Kidney tubule cell (primary cell): ENCODE data around the gene ZNF407.
"Not testable (repeated sequence)": the region's sequence is repeated elsewhere in the genome, so short reads cannot be mapped to it uniquely, and the experiment has no call there.

Experiments used
- DNase-seq: peaks from one replicate; pipeline ENCODE4 v3.0.0-alpha.2; 2018; ENCODE audit warnings: low spot score

Gene ZNF407

GRCh38 chr18:75072672-75073371 lies 475.2 kb downstream of the ZNF407 start:
- no peak for DNase-seq

DNA sequence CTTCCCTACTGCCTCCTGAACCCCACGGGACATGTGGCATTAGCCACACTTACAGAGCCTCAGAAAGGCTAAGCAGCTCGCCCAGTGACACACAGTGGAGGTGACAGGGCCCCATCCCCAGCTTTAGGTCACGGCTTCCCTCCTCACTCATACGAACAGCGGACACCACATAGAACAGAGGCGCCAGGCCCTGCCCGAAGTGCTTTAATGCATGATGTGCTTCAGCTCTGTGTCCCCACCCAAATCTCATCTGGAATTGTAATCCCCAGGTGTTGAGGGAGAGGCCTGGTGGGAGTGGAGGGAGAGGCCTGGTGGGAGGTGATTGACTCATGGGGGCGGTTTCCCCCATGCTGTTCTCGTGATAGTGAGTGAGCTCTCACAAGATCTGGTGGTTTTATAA lies 476.0 kb downstream of the ZNF407 start:
- no peak for DNase-seq

GRCh38 chr18:75074196-75075015 lies 476.7 kb downstream of the ZNF407 start:
- no peak for DNase-seq

- no peak for DNase-seq
Observed at GRCh38 chr18:75075016-75075305, 477.3 kb downstream of the ZNF407 start.

DNA sequence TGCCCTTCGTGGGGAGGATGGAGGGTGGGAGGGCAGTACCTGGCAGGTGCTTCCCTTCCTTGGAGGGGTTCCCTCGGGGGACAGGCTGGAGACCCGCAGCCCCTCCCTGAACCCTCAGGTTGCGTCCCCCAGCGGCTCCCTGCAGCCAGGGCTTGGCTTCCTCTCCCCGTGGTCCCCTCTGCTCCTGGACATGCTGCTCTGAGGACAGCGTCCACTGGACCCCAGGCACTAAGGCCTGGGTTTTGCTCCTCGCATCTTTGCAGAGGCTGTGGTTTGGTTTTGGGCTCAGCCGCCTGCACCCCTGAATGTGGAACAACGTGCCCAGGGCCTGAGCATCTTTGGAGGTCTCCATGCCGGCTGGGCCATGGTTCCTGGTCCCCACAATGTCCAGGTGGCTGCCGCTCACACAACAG lies 477.8 kb downstream of the ZNF407 start:
- no peak for DNase-seq

- DNase-seq = no peak
Observed at GRCh38 chr18:75076286-75076685, 478.6 kb downstream of the ZNF407 start.

GRCh38 chr18:75081486-75081885 lies 483.8 kb downstream of the ZNF407 start:
- no peak for DNase-seq

DNA sequence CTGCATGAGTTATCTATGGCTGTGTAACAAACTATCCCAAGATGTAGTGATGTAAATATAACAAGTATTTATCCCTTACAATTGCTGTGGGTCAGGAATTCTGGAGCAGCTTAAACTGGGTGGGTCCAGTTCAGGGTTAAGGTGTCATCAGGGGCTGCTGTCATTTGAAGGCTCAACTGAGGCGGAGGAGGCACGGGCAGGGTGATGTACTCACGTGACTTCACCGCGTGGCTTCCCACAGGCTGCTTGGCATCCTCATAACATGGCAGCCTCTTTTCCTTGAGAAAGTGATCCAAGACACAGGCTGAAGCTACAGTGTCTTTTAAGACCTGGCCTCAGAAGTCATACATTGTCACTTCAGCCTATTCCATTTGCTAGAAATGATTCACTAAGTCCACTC lies 485.5 kb downstream of the ZNF407 start:
- DNase-seq = no peak

DNA sequence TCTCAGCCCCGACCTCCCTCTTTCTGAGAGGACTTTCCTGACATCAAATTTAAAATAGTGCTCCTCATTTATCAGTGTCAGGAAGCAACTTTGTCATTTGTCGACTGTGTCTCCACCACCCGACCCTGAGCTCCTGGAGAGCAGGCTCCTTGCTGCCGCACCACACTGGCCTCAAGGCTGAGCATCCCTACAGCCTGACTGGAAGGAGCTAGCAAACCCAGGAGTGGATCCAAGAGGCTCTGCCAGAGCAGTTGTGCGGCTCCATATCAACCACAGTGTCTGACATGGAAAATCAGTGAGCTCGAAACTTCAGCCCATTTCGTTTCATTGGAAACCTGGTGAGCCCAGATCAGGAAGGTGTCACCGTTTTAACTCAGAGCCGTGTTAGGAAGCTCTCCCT lies 486.1 kb downstream of the ZNF407 start:
- DNase-seq = no peak

DNA sequence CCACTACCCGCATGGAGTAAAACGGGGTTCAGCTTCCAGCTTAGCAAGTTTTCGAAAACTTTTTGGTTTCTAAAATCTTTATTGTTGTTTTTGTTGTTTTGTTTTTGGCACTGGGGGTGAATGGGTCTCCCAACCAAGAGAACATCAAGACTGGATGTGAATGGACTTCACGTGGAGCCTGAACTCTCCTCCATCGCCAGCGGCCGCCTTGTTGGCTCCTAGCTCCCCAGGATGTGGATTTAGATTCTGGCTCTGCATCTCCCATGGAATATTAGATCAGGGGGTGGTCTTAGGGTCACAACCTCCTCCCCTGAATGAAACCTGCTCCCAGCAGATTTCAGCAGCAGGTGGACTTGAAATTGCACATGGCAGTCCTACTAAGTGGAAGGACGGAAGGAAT lies 488.0 kb downstream of the ZNF407 start:
- not testable (repeated sequence) for DNase-seq

DNA sequence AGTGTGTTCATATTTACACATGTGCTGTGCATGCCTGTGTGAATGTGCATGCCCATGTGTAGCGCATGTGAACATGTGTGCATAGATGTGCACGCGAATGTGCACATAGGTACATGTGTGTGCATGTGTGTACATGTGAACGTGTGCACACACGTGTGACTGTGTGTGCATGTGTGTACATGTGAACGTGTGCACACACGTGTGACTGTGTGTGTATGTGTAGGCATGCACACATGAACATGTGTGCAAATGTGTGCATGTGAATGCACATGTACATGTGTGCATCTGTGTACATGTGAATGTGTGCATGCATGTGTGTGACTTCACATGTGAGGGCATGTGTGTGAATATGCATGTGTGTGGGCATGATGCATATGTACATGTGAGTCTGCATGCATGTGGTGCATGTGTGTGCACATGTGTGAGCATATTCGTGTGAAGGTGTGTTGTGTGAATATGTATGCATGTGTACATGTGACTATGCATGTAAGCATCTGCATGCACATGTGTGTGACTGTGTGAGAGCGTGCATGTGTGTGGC lies 488.9 kb downstream of the ZNF407 start:
- DNase-seq = no peak

DNA sequence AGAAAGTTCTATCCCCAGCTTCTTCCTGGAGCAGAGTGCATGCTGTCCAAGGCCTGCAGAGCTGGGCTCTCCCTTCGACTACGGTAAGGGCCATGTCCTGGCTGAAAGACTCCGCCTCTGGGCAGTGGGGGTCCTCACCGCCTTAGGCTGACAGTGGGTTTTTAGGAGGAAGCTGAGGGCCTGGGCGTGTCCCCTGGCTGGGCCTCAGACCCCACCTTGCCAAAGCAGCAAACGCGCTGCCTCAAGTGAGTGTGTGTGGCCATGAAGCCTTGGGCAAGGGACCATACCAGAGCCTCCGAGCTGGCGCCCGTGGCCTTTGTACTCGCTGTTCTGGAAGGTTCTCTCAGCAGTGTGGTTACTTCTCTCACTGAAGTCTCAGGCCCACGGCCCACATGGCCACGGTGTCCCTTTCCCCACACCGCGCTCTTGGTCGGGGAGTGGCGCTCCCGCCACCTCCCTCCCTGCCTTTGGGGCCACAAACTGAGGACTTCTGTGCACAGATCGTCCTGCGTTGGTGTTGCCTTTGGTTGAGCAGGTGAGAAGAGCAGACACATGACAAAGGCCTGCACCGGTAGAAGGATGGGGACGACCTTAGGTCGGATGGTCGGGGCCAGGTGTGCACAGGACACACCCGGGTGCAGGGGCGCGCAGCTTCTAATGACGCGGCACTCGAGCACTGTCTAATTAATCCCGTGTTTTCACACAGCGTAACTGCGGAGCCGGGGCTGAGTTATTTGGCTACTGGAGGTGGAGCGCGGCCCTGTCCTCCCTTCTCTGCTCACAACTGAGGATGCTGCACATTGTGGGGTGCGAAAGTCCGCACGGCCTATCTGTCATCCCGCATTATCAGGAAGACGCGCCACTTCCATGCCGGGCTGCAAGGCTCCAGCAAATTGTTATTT lies 489.7 kb downstream of the ZNF407 start:
- DNase-seq = no peak

GRCh38 chr18:75088021-75088506 lies 490.4 kb downstream of the ZNF407 start:
- no peak for DNase-seq

GRCh38 chr18:75088622-75089211 lies 491.0 kb downstream of the ZNF407 start:
- no peak for DNase-seq

DNA sequence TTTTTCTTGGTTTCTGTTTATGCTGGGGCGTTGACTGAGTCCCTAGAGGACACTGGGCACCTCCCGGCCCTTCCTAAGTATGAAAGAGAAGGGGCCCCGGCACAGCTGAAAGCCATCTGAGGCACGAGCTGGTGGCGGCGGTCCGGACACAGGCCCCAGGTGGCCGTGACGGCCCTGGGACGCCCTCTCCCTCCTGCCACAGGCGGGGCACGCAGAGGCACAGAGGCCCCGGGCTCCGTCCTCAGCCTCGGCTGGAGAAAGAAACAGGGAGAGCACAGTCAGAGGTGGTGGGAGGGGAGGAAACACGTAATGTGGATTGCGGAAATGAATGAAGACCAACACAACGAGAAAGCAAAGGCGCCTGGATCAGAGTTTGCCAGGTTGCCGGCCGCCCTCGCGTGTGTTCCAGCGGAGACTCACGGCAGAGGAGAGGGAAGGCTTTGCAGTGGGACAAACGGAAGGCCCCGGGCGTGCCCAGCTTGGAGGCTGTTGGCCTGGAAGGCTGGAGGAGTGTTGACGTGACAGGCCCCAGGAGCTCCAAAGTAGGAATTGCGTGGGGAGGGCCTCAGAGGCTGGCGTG lies 492.2 kb downstream of the ZNF407 start:
- no peak for DNase-seq

DNA sequence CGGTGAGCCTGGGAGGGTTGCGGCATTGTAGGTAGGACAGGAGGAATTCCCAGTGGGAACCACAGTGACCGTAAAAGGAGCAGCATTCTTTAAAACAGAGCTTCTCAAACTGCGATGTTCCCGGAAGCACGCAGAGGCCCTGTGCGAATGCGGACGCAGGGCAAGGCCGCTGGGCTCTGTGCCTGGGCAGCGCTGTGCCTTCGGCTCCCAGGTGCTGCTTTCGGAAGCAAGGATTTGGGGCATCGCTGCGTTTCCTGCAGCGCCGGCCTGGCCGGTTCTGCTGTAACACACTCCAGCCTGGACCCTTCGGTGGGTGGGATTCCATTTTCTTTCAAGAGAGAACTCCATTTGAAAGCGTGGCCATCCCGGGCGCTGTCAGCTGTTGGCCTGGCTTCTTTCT lies 492.7 kb downstream of the ZNF407 start:
- no peak for DNase-seq

GRCh38 chr18:75097491-75098225 lies 500.0 kb downstream of the ZNF407 start:
- no peak for DNase-seq

DNA sequence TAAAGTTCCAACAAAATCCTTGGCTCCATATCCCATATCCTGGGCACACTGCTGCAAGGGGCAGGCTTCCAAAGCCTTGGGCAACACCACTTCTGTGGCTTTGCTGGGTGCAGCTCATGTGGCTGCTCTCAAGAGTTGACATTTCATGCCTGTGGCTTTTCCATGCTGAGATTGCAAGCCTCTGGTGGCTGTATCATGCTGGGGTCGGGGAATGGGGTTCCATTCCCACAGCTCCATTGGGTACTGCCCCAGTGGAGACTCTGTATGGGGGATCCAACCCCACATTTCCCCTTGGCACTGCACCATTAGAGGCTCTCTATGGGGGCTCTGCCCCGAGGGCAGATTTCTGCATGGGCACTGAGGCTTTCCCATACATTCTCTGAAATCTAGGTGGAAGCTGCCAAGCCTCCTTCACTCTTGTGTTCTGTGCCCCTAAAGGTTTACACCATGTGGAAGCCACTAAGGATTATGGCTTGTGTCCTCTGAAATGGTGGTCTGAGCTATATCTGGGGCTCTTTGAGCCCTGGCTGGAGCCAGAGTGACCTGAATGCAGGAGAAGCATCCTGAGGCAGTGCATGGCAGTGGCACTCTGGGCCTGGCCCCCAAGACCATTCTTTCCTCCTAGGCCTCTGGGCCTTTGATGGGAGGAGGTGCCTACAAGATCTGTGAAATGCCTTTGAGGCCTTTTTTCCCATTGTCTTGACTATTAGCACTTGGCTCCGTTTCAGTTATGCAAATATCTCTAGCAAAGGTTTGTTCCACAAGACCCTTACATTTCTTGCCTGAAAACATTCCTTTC lies 503.4 kb downstream of the ZNF407 start:
- DNase-seq = no peak

- DNase-seq = no peak
Observed at GRCh38 chr18:75101916-75102315, 504.2 kb downstream of the ZNF407 start.

- peak; percentile 17 for DNase-seq
Observed at GRCh38 chr18:75104029-75104428, 506.4 kb downstream of the ZNF407 start.
